ENCODE data around the gene NOS1. TPM values are rescaled to one million over a fixed set of nuclear protein-coding genes. Genes with fewer than 3 reads are reported as not detected.

The NOS1 gene
- total RNA-seq, 1 donor from 2014 or later = under 0.01 TPM

- TF ChIP-seq CTCF (conservative IDR thresholded peaks at IDR 0.05; ENCODE audit: low read depth, low read length) = no peak
- no peak for DNase-seq (ENCODE audit: low read depth)
- H3K4me3 ChIP-seq (ENCODE audit: low read depth, low read length) = no peak overlapping the region
These were observed 31.7 kb downstream of the NOS1 start for GRCh38 chr12:117329756-117330155.

- no peak for DNase-seq (ENCODE audit: low read depth)
- H3K4me3 ChIP-seq (ENCODE audit: low read depth, low read length) = no peak overlapping the region
- no peak for TF ChIP-seq CTCF (conservative IDR thresholded peaks at IDR 0.05; ENCODE audit: low read depth, low read length)
These were observed 32.8 kb downstream of the NOS1 start for GRCh38 chr12:117328556-117329100.

DNA sequence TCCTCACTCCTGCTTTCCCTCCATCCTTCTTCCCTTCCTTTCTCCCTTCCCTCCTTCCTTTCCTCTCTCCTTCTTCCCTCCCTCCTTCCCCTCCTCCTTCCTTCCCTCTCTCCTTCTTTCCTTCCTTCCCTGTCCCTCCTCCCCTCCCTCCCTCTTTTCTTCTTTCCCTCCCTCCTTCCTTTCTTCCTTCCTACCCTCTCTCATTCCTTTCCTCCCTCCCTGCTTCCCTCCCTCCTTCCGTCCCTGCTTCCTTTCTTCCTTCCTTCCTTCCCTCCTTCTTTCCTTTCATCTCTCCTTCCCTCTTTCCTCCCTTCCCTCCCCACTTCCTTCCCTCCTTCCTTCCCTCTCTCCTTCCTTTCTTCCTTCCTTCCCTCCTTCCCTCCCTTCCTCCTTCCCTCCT, 39.0 kb downstream of the NOS1 start:
- no peak for DNase-seq (ENCODE audit: low read depth)
- TF ChIP-seq CTCF (conservative IDR thresholded peaks at IDR 0.05; ENCODE audit: low read depth, low read length) = no peak
- no peak overlapping the region for H3K4me3 ChIP-seq (ENCODE audit: low read depth, low read length)

DNA sequence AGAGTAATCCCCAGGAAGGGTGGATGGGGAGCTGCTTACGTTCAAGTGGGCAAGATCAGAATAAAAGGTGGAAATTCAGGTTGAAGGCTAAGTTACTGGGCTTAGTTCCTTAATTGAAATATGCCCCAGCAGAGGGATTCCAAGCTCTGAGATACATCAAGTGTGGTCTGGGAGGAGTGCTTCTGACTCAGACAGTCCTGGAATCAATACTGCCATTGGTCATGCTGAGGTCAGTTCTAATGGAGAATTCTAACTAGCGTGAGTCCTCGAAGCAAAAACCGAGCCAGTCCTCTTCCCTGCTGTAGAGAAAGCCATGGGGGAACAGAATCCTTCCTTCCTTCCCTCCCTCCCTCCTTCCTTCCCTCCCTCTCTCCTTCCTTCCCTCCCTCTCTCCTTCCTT, 39.9 kb downstream of the NOS1 start:
- no peak overlapping the region for H3K4me3 ChIP-seq (ENCODE audit: low read depth, low read length)
- no peak for TF ChIP-seq CTCF (conservative IDR thresholded peaks at IDR 0.05; ENCODE audit: low read depth, low read length)
- no peak for DNase-seq (ENCODE audit: low read depth)

DNA sequence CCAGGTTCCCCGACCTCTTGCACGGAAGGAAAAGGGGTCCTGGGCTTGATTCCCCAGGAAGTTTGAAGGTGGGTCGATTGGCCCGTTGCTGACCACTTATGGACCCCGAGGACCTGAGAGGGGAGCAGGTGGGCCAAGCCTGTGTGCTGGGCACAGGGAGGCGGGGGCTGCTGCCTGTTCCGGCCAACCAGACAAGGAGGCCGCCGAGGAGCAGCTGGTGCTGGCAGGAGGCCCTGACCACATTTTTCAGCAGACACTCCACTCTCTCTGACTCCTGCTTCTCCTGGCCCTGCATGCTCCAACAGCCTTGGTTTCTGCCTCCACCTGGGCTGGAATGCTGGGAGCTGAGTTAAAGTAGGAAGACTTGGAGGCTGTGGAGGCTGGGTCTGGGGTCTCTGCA, 42.8 kb downstream of the NOS1 start:
- no peak for TF ChIP-seq CTCF (conservative IDR thresholded peaks at IDR 0.05; ENCODE audit: low read depth, low read length)
- no peak for DNase-seq (ENCODE audit: low read depth)
- no peak overlapping the region for H3K4me3 ChIP-seq (ENCODE audit: low read depth, low read length)

DNA sequence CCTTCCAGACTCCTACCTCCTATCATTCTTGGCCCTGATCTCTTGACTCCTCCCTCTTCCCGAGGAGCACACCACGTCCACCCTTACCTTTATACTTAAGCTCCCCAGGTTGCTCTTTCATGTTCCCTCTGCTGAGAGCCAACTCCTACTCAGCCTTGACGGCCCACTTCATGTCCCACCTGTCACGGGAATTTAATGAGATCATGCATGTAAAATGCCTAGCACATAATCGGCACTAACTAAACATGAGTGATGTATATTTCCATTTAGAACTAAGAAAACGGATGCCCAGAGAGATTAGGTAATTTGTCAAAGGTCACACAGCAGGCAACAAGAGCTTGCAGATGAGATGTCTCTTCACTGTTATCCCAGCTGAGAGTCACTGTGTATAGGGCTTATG, 45.1 kb downstream of the NOS1 start:
- TF ChIP-seq CTCF (conservative IDR thresholded peaks at IDR 0.05; ENCODE audit: low read depth, low read length) = no peak

GRCh38 chr12:117313926-117314325, 47.5 kb downstream of the NOS1 start:
- DNase-seq (ENCODE audit: low read depth) = no peak
- no peak for TF ChIP-seq CTCF (conservative IDR thresholded peaks at IDR 0.05; ENCODE audit: low read depth, low read length)
- H3K4me3 ChIP-seq (ENCODE audit: low read depth, low read length) = no peak overlapping the region

More for the DNA sequence above, 45.1 kb downstream of the NOS1 start:
- H3K4me3 ChIP-seq (ENCODE audit: low read depth, low read length) = no peak overlapping the region
- DNase-seq (ENCODE audit: low read depth) = no peak

Measured in epithelial cell of proximal tubule (primary cell).